ENCODE results near the gene TMEM87B. TPM values are rescaled to one million over a fixed set of nuclear protein-coding genes. Genes with fewer than 3 reads are reported as not detected.

Gene TMEM87B
- total and polyA plus RNA-seq, 4 donors = 11.2 to 26.4 (median 18.1) TPM

GRCh38 chr2:112045446-112046014, 9.5 kb upstream of the TMEM87B start:
- Histone ChIP-seq H3K27me3 (ENCODE audit: control insufficient read depth in 3 of 3, insufficient read depth in 3 of 3, low read length in 2 of 3) (no peaks in the 10 kb centered on the region), H3K4me3 (no peak overlapping the region), H3K27ac (ENCODE audit: low read depth in 1 of 2, low read length in 1 of 2) (no peak overlapping the region), H3K36me3 (ENCODE audit: control insufficient read depth in 4 of 4, insufficient read depth in 4 of 4, low read length in 4 of 4) (no peaks in the 10 kb centered on the region), H3K4me1 (ENCODE audit: control insufficient read depth in 5 of 5, insufficient read depth in 5 of 5, low read length in 5 of 5) (no peaks in the 10 kb centered on the region), H3K9ac (ENCODE audit: insufficient read depth in 1 of 2, low read length in 2 of 2) (no peak overlapping the region), H3K9me3 (ENCODE audit: control insufficient read depth in 4 of 4, insufficient read depth in 3 of 4, low read length in 3 of 4) (peaks cover 0 to 2% (median 0%) of the 10 kb centered on the region in 4 donors)
- DNase-seq (no peak), ATAC-seq (ENCODE audit: insufficient read depth, low FRiP score) (no peak)
- no peak for TF ChIP-seq CTCF (IDR thresholded peaks at IDR 0.05; ENCODE audit: control extremely low read depth, extremely low read depth)

- Histone ChIP-seq H3K27ac (ENCODE audit: low read depth in 1 of 2, low read length in 1 of 2) (no peak overlapping the region), H3K9me3 (ENCODE audit: control insufficient read depth in 4 of 4, insufficient read depth in 3 of 4, low read length in 3 of 4) (peaks cover 0 to 2% (median 0%) of the 10 kb centered on the region in 4 donors), H3K4me1 (ENCODE audit: control insufficient read depth in 5 of 5, insufficient read depth in 5 of 5, low read length in 5 of 5) (no peaks in the 10 kb centered on the region), H3K27me3 (ENCODE audit: control insufficient read depth in 3 of 3, insufficient read depth in 3 of 3, low read length in 2 of 3) (no peaks in the 10 kb centered on the region), H3K9ac (ENCODE audit: insufficient read depth in 1 of 2, low read length in 2 of 2) (no peak overlapping the region), H3K4me3 (no peak overlapping the region), H3K36me3 (ENCODE audit: control insufficient read depth in 4 of 4, insufficient read depth in 4 of 4, low read length in 4 of 4) (no peaks in the 10 kb centered on the region)
- DNase-seq = no peak
- ATAC-seq (ENCODE audit: insufficient read depth, low FRiP score) = no peak
- no peak for TF ChIP-seq CTCF (IDR thresholded peaks at IDR 0.05; ENCODE audit: control extremely low read depth, extremely low read depth)
Measured at GRCh38 chr2:112046231-112046630, 8.8 kb upstream of the TMEM87B start.

- H3K9ac ChIP-seq (ENCODE audit: insufficient read depth in 1 of 2, low read length in 2 of 2) = no peak overlapping the region
- no peak for TF ChIP-seq CTCF (IDR thresholded peaks at IDR 0.05; ENCODE audit: control extremely low read depth, extremely low read depth)
- 83 to 88% methylated on average over 7 of the region's 7 CpGs for WGBS, 2 donors
- H3K36me3 ChIP-seq (ENCODE audit: control insufficient read depth in 4 of 4, insufficient read depth in 4 of 4, low read length in 4 of 4) = no peaks in the 10 kb centered on the region
- ATAC-seq (ENCODE audit: insufficient read depth, low FRiP score) = peak; percentile 83
- H3K4me1 ChIP-seq (ENCODE audit: control insufficient read depth in 5 of 5, insufficient read depth in 5 of 5, low read length in 5 of 5) = no peaks in the 10 kb centered on the region
- no peaks in the 10 kb centered on the region for H3K27me3 ChIP-seq (ENCODE audit: control insufficient read depth in 3 of 3, insufficient read depth in 3 of 3, low read length in 2 of 3)
- peak overlapping the region in 1 of 2 donors; percentile 45 for H3K27ac ChIP-seq (ENCODE audit: low read depth in 1 of 2, low read length in 1 of 2)
- H3K4me3 ChIP-seq = no peak overlapping the region
- peaks cover 0 to 2% (median 0%) of the 10 kb centered on the region in 4 donors for H3K9me3 ChIP-seq (ENCODE audit: control insufficient read depth in 4 of 4, insufficient read depth in 3 of 4, low read length in 3 of 4)
- peak in 2 of 3 donors; percentile 11 to 35 for DNase-seq
Measured at GRCh38 chr2:112047537-112048235, 7.4 kb upstream of the TMEM87B start.
